NCI-H510A treated with DMSO at 0.1 percent for 48 hours (cell line): ENCODE data around the gene CIB1.

Source experiments
- DNase-seq: peaks from one replicate; lab custom pipeline; 2025; lab: John Stamatoyannopoulos, UW

CIB1 gene

DNA sequence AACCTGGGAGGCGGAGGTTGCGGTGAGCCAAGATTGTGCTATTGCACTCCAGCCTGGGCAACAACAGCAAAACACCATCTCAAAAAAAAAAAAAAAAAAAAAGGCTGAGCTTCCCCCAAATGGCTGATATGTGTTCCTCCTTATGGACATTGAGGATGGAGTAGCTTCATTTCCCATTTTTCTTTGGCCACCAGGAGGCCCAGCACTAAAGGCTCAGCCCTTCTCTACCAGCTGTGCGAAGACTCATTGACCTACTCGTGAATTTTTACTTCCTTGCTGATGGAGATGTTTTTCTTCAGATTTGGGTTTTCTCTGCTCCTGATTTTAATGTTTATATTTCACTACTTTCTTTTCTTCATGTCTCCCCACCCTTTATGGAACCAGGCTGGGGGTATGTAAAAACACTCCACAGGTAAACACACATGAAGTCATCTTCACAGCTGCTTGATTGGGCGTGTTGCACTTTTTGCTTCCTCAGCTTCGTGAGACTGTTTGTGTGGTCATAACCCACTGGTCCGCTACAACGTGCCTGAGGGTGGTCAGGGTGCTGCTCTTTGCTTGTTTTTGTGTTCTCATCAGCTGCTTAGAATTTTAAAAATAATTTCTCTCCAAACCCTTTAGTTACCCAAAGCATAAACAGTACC, 19.1 kb downstream of the CIB1 start:
- DNase-seq = no peak

GRCh38 chr15:90213818-90214204, 19.9 kb downstream of the CIB1 start:
- DNase-seq = no peak

- no peak for DNase-seq
Measured at GRCh38 chr15:90213122-90213817, 20.5 kb downstream of the CIB1 start.

- DNase-seq = no peak
Measured at GRCh38 chr15:90212221-90213098, 21.3 kb downstream of the CIB1 start.

- no peak for DNase-seq
Measured at GRCh38 chr15:90211440-90212143, 22.1 kb downstream of the CIB1 start.

GRCh38 chr15:90211009-90211408, 22.7 kb downstream of the CIB1 start:
- no peak for DNase-seq

- no peak for DNase-seq
Measured at GRCh38 chr15:90210593-90210992, 23.1 kb downstream of the CIB1 start.

DNA sequence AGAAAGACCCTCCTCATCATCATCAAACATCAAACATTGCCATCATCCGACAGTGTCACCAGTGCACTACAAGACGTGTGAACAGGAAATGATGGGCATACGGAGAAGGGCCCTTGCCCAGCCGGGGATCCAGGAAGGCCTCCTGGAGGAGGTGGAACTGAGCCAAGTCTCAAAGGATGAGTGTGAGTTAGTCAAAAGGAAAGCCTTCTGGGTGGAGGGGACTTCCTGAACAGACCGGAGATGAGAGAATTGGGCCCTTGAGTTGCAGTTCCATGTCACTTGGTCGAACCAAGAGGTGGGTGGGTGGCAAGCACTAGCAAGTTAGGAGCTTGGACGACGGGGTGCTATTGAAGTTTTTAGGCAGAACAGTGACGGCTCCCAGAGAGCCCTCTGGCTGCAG, 24.1 kb downstream of the CIB1 start:
- DNase-seq = no peak

DNA sequence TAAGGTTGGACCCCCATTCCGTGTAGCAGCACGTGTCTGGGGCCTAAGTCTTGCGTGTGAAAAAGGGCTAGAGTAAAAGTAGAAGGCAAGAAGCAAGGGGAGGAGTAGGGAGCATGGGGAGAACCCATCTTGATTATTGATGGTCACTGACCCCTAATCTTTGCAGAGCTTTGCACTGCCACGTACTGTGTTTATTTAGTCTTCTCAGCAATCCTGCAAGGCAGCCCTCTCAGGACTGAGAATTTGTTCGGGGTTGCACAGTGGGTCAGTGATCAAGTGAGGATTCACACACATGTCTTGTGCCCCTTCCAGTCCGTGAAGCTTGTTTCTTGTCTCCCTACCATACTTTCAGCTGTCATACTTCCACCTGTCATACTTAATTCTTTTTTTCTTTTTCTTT, 25.4 kb downstream of the CIB1 start:
- no peak for DNase-seq

DNA sequence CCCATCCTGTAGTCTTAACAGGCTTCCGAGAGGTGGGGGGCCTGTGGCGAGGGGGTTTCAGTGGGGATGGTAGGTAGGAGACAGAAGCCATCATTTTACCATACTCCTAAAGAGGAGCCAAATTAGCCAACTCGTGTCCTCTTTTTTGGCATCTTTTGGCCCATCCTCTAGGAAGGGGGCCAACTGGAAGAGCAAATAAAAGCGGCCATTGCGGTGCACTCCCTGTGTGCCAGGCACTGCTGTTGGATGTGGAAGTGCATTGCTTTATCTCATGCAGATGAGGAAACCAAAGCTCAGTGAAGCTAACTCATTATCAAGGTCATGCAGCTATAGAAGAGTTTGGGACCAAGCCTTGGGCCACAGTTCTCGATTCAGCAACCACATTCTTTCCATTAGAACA, 26.5 kb downstream of the CIB1 start:
- DNase-seq = no peak

DNA sequence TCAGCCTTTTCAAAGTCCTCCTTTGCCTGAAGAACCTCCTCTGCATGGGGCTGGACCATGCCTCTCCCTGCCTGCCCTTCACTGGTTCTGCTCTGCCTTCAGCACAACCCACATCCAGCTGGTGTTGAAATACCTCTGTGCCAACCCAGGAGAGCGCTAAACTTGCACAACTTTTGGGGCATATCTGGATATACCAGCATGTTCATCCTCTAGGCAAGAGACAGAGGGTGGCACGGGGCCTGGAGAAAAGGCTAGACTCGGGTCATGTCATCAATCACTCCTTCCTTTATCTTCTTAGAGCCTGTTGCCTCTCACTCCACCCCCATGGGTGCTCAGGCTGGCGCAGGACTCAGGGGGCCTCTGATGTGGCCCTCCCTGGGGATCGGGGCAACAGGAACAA, 27.9 kb downstream of the CIB1 start:
- no peak for DNase-seq

DNA sequence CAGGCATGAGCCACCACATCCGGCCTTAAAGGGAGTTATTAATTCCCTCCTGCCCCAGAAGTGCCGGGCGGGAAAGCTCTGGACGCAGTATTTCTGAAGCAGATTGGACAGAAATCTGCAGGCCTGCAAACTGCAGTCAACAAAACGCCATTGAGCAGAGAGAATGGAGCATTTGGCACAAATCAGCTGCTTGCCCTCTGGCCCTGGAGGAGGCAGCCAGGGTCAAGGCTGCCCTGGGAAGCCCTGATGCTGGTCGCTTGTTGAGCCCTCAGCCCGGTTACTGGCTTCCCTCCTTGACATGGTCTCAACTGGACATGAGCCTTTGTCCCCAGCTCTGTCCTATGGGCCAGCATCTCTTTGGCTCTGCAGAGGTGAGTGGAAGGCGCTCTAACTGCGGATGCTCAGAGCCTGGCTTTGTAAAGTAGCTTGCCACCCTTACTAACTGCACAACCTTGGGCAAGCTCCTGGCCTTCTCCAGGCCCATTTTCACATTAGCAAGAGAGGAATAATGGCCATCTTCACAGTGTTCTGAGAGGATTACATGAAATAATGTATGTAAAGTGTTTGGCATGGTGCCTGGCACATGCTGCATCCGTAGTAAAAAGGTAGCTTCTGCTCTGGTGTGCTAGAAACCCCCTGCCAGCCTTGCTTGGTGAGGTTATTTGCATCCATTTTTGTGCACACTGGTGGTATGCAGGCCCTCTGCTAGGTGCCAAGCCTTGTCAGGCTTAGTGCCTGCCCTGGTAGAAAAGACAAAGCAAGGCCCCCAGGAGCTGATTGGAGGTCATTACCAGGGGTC, 28.5 kb downstream of the CIB1 start:
- DNase-seq = no peak

- no peak for DNase-seq
Measured at GRCh38 chr15:90203922-90204321, 29.8 kb downstream of the CIB1 start.

DNA sequence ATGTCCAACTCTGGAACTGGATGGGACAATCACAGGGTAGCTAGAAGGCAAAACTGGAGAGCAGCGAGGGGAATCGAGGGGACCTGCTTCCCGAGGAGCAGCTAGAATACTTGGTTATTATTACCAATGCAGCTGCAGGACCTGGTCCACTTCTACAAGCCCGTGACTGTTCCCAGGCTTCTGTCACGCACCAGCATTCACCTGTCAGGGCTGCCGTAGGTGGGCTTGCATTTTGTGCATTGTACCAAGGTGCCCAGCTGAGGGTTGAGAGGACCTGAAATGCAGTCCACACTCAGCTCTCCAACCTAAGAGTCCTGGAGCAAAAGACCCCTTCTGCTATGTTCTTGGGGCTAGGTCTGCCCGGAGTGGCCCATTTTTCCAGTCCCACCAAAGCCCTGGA, 30.3 kb downstream of the CIB1 start:
- DNase-seq = no peak

- no peak for DNase-seq
Measured at GRCh38 chr15:90202929-90203328, 30.8 kb downstream of the CIB1 start.

DNA sequence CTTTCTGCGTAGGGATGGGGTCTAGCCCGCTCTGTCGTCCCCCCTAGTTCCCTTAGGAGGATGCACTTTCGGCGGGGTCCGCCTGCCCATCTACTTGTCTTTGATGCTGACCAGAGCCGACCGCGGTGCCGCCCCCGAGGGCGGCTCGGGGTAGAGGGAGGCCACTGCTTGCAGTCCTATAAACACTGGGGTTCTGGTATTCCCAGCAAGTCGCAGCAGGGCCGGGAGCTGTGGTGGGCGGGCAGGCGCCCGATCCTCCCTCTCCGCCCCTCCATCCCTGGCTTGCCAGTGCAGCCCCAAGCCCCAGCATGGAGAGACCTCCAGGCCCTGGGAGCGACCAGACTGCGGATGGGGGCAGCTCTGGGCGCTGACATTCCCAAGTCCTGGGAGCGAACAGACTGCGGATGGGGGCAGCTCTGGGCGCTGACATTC, 31.8 kb downstream of the CIB1 start:
- no peak for DNase-seq

DNA sequence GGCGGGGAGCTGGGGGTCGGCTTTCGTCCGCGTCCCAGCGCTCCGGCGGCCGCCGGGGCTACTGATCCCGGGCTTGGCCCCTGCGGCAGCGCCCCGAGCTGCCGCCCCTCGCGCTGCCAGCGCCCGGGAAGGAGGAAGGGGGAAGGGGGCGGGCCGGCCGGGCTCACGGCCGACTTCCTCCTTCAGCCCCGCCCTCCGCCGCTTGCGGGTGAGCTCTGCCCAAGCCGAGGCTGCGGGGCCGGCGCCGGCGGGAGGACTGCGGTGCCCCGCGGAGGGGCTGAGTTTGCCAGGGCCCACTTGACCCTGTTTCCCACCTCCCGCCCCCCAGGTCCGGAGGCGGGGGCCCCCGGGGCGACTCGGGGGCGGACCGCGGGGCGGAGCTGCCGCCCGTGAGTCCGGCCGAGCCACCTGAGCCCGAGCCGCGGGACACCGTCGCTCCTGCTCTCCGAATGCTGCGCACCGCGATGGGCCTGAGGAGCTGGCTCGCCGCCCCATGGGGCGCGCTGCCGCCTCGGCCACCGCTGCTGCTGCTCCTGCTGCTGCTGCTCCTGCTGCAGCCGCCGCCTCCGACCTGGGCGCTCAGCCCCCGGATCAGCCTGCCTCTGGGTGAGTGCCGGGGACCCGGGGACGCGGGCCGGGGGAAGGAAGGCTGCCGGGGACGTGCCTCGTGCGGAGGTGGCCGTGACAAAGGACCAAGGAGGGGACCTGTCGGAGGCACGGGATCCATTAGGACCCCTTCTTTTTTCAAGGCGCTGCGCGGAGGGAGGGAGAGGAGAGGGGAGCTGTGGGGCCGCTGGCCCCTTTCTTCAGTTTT, 32.4 kb downstream of the CIB1 start, which contains the start of gene SEMA4B:
TSS of gene SEMA4B (plus strand) at position 201 of the 814 bp plus-strand sequence. CDS start at position 450, 249 bp downstream.
- DNase-seq = peak; percentile 56

- DNase-seq = no peak
Measured at GRCh38 chr15:90200534-90201129, 33.1 kb downstream of the CIB1 start.

GRCh38 chr15:90194655-90195054, 39.1 kb downstream of the CIB1 start:
- DNase-seq = no peak
